Measurements from ENCODE around the gene RIN3.
A peak's percentile ranks its signal among the peaks of the same experiment; 100 is the strongest.

- TF ChIP-seq, protein P1, sequence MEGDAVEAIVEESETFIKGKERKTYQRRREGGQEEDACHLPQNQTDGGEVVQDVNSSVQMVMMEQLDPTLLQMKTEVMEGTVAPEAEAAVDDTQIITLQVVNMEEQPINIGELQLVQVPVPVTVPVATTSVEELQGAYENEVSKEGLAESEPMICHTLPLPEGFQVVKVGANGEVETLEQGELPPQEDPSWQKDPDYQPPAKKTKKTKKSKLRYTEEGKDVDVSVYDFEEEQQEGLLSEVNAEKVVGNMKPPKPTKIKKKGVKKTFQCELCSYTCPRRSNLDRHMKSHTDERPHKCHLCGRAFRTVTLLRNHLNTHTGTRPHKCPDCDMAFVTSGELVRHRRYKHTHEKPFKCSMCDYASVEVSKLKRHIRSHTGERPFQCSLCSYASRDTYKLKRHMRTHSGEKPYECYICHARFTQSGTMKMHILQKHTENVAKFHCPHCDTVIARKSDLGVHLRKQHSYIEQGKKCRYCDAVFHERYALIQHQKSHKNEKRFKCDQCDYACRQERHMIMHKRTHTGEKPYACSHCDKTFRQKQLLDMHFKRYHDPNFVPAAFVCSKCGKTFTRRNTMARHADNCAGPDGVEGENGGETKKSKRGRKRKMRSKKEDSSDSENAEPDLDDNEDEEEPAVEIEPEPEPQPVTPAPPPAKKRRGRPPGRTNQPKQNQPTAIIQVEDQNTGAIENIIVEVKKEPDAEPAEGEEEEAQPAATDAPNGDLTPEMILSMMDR (IDR thresholded peaks at IDR 0.05), result peak; percentile 90
- no peak for TF ChIP-seq ZFX (IDR thresholded peaks at IDR 0.05; ENCODE audit: borderline replicate concordance)
Observed at GRCh38 chr14:92613008-92613658, 99.6 kb downstream of the RIN3 start.
